HEK293 (cell line): ENCODE results near the gene BTBD16.
A peak's percentile ranks its signal among the peaks of the same experiment; 100 is the strongest.

Experiments used
- CTCF ChIA-PET: fragments of 350-600 bp; formaldehyde crosslinking; extraction: SDS; loops from one replicate; lab custom pipeline; 2021; ENCODE audit warnings: antibody characterized with exemption; lab: Yijun Ruan, JAX
- POLR2A ChIA-PET: fragments of 300-600 bp; formaldehyde crosslinking; extraction: SDS; loops from one replicate; lab custom pipeline; 2020; ENCODE audit warnings: antibody characterized with exemption, inconsistent platforms; lab: Yijun Ruan, JAX
- H3K27ac ChIP-seq: fragments of 200-500 bp; sonication (Bioruptor generic); 2 replicates; pipeline ENCODE4 v1.5.1; 2014; ENCODE audit warnings: low read depth, low read length, control low read depth, inconsistent platforms; ENCODE audit errors: extremely low read depth
- H3K36me3 ChIP-seq, 2 experiments: fragments of 200-500 bp in 1 of 2; sonication (Bioruptor generic) in 1 of 2; 1 replicate in 1 of 2; 2 replicates in 1 of 2; pipeline ENCODE4 v1.5.1; 2014 to 2017; ENCODE audit warnings: inconsistent platforms in 2 of 2, low read length in 2 of 2; ENCODE audit not compliant: control insufficient read depth in 2 of 2, insufficient read depth in 1 of 2
- H3K4me1 ChIP-seq: fragments of 200-500 bp; sonication (Bioruptor generic); 2 replicates; pipeline ENCODE4 v1.5.1; 2014; ENCODE audit warnings: mild to moderate bottlenecking, low read length, inconsistent platforms; ENCODE audit not compliant: control insufficient read depth, insufficient read depth
- H3K4me3 ChIP-seq: 2 replicates; pipeline ENCODE4 v1.5.1; 2011; ENCODE audit warnings: low read depth, mild to moderate bottlenecking, control low read depth, low read length, moderate library complexity
- H3K9me3 ChIP-seq: fragments of 200-500 bp; sonication (Bioruptor generic); 2 replicates; pipeline ENCODE4 v1.5.1; 2014; ENCODE audit warnings: low read depth, low read length, inconsistent platforms; ENCODE audit not compliant: control insufficient read depth, insufficient read depth
- HOXC10 ChIP-seq: sonication (generic); formaldehyde crosslinking; IDR thresholded peaks from 2 replicates; pipeline ENCODE4 v1.8.1; 2023; ENCODE audit warnings: mild to moderate bottlenecking, missing genetic modification reagents
- KLF16 ChIP-seq: fragments of 450-650 bp; formaldehyde crosslinking; IDR thresholded peaks from 2 replicates; pipeline ENCODE4 v1.5.1; 2017; ENCODE audit warnings: missing biosample characterization, missing genetic modification characterization
- ZBTB21 ChIP-seq: fragments of 450-650 bp; formaldehyde crosslinking; IDR thresholded peaks from 2 replicates; pipeline ENCODE4 v1.5.1; 2017; ENCODE audit warnings: missing biosample characterization, missing genetic modification characterization
- ZFP37 ChIP-seq: fragments of 450-650 bp; formaldehyde crosslinking; IDR thresholded peaks from 2 replicates; pipeline ENCODE4 v1.5.1; 2016; ENCODE audit warnings: missing biosample characterization, missing genetic modification characterization
- ZFP69B ChIP-seq: fragments of 450-650 bp; formaldehyde crosslinking; IDR thresholded peaks from 2 replicates; pipeline ENCODE4 v1.5.1; 2016; ENCODE audit warnings: missing biosample characterization, missing genetic modification characterization
- ZIC2 ChIP-seq: fragments of 450-650 bp; formaldehyde crosslinking; IDR thresholded peaks from 2 replicates; pipeline ENCODE4 v1.5.1; 2016; ENCODE audit warnings: missing biosample characterization, missing genetic modification characterization
- ZNF10 ChIP-seq: fragments of 450-650 bp; formaldehyde crosslinking; IDR thresholded peaks from 2 replicates; pipeline ENCODE4 v1.5.1; 2017; ENCODE audit warnings: missing biosample characterization, missing genetic modification characterization
- ZNF140 ChIP-seq: fragments of 450-650 bp; formaldehyde crosslinking; IDR thresholded peaks from 2 replicates; pipeline ENCODE4 v1.5.1; 2016; ENCODE audit warnings: missing biosample characterization, missing genetic modification characterization
- ZNF324 ChIP-seq: fragments of 450-650 bp; formaldehyde crosslinking; IDR thresholded peaks from 2 replicates; pipeline ENCODE4 v1.5.1; 2016; ENCODE audit warnings: missing biosample characterization, missing genetic modification characterization
- ZNF341 ChIP-seq: fragments of 450-650 bp; formaldehyde crosslinking; IDR thresholded peaks from 2 replicates; pipeline ENCODE4; 2016; ENCODE audit warnings: low read depth, missing biosample characterization, missing genetic modification characterization
- ZNF350 ChIP-seq: fragments of 450-650 bp; formaldehyde crosslinking; IDR thresholded peaks from 2 replicates; pipeline ENCODE4 v1.5.0; 2017; ENCODE audit warnings: missing biosample characterization, mild to moderate bottlenecking, missing genetic modification characterization
- ZNF394 ChIP-seq: fragments of 450-650 bp; formaldehyde crosslinking; IDR thresholded peaks from 2 replicates; pipeline ENCODE4 v1.5.1; 2016; ENCODE audit warnings: missing biosample characterization, missing genetic modification characterization, mild to moderate bottlenecking, moderate library complexity, borderline replicate concordance
- ZNF514 ChIP-seq: fragments of 450-650 bp; formaldehyde crosslinking; IDR thresholded peaks from 2 replicates; pipeline ENCODE4 v1.5.1; 2016; ENCODE audit warnings: missing biosample characterization, missing genetic modification characterization
- ZNF521 ChIP-seq: fragments of 450-650 bp; formaldehyde crosslinking; IDR thresholded peaks from 2 replicates; pipeline ENCODE4 v1.5.1; 2017; ENCODE audit warnings: missing biosample characterization, mild to moderate bottlenecking, missing genetic modification characterization
- ZNF560 ChIP-seq: fragments of 450-650 bp; formaldehyde crosslinking; IDR thresholded peaks from 2 replicates; pipeline ENCODE4 v1.5.1; 2017; ENCODE audit warnings: missing biosample characterization, missing genetic modification characterization, borderline replicate concordance
- ZNF596 ChIP-seq: fragments of 450-650 bp; IDR thresholded peaks from 2 replicates; pipeline ENCODE4 v1.5.0; 2018; ENCODE audit warnings: missing biosample characterization, mild to moderate bottlenecking, missing genetic modification characterization, moderate library complexity
- ZNF623 ChIP-seq: fragments of 450-650 bp; formaldehyde crosslinking; IDR thresholded peaks from 2 replicates; pipeline ENCODE4 v1.5.1; 2016; ENCODE audit warnings: missing biosample characterization, missing genetic modification characterization
- ZNF629 ChIP-seq: fragments of 450-650 bp; formaldehyde crosslinking; IDR thresholded peaks from 2 replicates; pipeline ENCODE4 v1.5.1; 2017; ENCODE audit warnings: missing biosample characterization, missing genetic modification characterization
- ZNF830 ChIP-seq: fragments of 450-650 bp; IDR thresholded peaks from 2 replicates; pipeline ENCODE4 v1.5.0; 2018; ENCODE audit warnings: missing biosample characterization, missing genetic modification characterization, low read depth, mild to moderate bottlenecking, moderate library complexity
- ZSCAN30 ChIP-seq: fragments of 450-650 bp; IDR thresholded peaks from 2 replicates; pipeline ENCODE4 v1.5.1; 2018; ENCODE audit warnings: missing biosample characterization, mild to moderate bottlenecking, missing genetic modification characterization, moderate library complexity
- TF ChIP-seq, protein P1 (sequence below): fragments of 450-650 bp; formaldehyde crosslinking; IDR thresholded peaks from 2 replicates; pipeline ENCODE4 v1.5.1; 2016; ENCODE audit warnings: missing biosample characterization, missing genetic modification characterization
- TF ChIP-seq, protein P2 (sequence below): fragments of 450-650 bp; formaldehyde crosslinking; IDR thresholded peaks from 2 replicates; pipeline ENCODE4 v1.5.1; 2016; ENCODE audit warnings: missing biosample characterization, missing genetic modification characterization
- TF ChIP-seq, protein P3 (sequence below): fragments of 450-650 bp; IDR thresholded peaks from 2 replicates; pipeline ENCODE4 v1.5.1; 2018; ENCODE audit warnings: missing biosample characterization, missing genetic modification characterization
- TF ChIP-seq, protein P4 (sequence below): fragments of 450-650 bp; formaldehyde crosslinking; IDR thresholded peaks from 2 replicates; pipeline ENCODE4 v1.5.1; 2016; ENCODE audit warnings: missing biosample characterization, missing genetic modification characterization
- TF ChIP-seq, protein P5 (sequence below): fragments of 450-650 bp; formaldehyde crosslinking; IDR thresholded peaks from 2 replicates; pipeline ENCODE4; 2016; ENCODE audit warnings: missing biosample characterization, missing genetic modification characterization

The BTBD16 gene

DNA sequence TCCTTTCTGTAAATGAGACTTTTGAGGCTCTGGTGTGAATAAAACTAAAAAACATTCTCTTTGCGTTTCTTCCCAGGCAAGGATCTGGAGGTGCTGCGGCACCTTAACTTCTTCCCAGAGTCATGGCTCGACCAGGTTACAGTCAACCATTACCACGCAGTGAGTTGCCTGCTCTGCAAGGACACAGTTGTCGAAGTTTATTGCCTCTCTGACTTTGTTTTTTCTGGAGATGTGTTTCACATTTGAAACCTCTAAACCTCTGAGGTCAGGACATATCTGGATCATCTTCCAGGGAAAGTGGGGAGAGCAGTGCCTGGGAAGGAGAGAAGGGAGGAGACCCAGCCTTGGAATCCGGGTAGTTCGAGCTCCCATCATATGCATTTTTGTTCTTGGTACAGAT, 60.0 kb downstream of the BTBD16 start:
- H3K4me3 ChIP-seq: no peak overlapping the region
- CTCF ChIA-PET: interaction anchor here (1.4 kb wide), 1 partner anchor 12 kb away, joined by 9 read pairs; no protein-coding TSS in a partner anchor
- POLR2A ChIA-PET: no interaction called here
- TF ChIP-seq ZNF10 (no peak), ZNF629 (tag by site-specific recombination) (no peak), ZIC2 (tag by site-specific recombination) (no peak), KLF16 (tag by site-specific recombination) (no peak), ZNF394 (no peak), ZNF521 (no peak), ZSCAN30 (tag by site-specific recombination) (no peak), ZNF341 (tag by site-specific recombination) (no peak), ZNF560 (tag by site-specific recombination) (no peak), ZNF623 (tag by site-specific recombination) (no peak), ZNF350 (tag by site-specific recombination) (no peak), ZNF596 (tag by site-specific recombination) (no peak)
- TF ChIP-seq, protein P1, sequence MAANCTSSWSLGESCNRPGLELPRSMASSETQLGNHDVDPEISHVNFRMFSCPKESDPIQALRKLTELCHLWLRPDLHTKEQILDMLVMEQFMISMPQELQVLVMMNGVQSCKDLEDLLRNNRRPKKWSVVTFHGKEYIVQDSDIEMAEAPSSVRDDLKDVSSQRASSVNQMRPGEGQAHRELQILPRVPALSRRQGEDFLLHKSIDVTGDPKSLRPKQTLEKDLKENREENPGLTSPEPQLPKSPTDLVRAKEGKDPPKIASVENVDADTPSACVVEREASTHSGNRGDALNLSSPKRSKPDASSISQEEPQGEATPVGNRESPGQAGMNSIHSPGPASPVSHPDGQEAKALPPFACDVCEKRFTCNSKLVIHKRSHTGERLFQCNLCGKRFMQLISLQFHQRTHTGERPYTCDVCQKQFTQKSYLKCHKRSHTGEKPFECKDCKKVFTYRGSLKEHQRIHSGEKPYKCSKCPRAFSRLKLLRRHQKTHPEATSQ (tag by site-specific recombination): no peak
- TF ChIP-seq, protein P2, sequence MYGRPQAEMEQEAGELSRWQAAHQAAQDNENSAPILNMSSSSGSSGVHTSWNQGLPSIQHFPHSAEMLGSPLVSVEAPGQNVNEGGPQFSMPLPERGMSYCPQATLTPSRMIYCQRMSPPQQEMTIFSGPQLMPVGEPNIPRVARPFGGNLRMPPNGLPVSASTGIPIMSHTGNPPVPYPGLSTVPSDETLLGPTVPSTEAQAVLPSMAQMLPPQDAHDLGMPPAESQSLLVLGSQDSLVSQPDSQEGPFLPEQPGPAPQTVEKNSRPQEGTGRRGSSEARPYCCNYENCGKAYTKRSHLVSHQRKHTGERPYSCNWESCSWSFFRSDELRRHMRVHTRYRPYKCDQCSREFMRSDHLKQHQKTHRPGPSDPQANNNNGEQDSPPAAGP (tag by site-specific recombination): no peak
- H3K4me1 ChIP-seq: no peaks in the 10 kb centered on the region
- H3K36me3 ChIP-seq: no peaks in the 10 kb centered on the region
- no peak overlapping the region for H3K27ac ChIP-seq
- no peaks in the 10 kb centered on the region for H3K9me3 ChIP-seq

DNA sequence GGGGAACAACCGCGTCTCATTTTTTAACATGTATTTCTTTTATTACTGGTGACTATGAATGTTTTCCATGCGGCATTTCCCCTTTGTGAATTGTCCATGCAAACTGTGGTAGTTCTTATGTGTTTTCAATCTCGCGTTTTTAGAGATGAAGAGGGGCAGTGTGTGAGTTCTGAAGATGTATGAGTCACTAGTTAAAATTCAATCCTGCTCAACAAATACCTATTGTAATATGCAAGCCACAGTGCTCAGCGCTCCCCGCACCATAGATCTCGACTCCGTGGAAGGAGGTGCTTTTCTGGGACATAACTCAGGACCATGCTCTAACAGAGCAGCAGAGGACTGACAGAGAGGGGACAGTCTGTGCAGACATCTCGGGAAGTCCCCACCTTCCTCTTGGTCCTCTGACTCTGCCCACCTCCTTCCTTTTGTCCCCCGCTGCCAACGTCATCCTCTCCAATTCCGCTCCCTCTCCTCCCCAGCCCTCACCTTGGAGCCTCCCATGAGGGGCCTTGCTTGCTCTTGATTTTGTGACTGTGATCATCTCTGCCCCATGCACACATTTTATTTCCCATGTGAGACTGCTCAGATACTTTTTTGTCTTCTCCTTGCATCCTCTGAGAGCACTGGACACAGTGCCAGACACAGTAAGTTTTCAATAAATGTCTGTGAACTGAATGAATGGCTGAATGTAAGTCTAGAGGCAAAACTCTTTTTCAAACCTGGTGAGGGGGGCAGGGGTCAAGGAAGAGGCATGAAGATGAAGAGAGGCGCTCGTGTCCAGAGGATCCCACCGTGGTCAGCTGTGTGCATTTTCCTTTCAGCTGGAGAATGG, 60.7 kb downstream of the BTBD16 start:
- H3K36me3 ChIP-seq: no peaks in the 10 kb centered on the region
- no peaks in the 10 kb centered on the region for H3K9me3 ChIP-seq
- no peak overlapping the region for H3K27ac ChIP-seq
- no peak overlapping the region for H3K4me3 ChIP-seq
- TF ChIP-seq HOXC10 (CRISPR knock-in tag): no peak
- TF ChIP-seq ZNF140: peak; percentile 68; the same call in 1 of the 2 replicates
- POLR2A ChIA-PET: no interaction called here
- CTCF ChIA-PET: interaction anchor here (1.4 kb wide), 1 partner anchor 11 kb away, joined by 9 read pairs; no protein-coding TSS in a partner anchor
- H3K4me1 ChIP-seq: no peaks in the 10 kb centered on the region

DNA sequence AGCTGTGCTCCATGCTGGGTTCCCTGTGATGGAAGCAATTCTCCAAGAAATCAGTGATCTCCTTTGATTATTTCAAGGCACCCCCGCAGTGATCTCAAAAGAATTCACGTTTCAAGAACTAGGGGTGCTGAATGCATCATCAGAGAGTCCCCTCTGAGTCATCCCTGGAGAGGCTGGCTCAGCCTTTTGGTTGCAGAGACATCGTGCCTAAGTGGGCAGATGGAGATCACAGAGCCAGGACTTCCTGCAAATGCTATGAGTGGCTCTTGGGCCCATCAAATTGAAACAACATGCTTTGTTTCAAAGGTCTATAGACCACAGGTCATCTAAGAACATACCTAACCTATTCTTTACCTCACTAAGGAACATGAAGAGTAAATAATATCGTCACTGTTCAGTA, 61.9 kb downstream of the BTBD16 start:
- POLR2A ChIA-PET: no interaction called here
- Histone ChIP-seq H3K4me3 (no peak overlapping the region), H3K9me3 (no peaks in the 10 kb centered on the region), H3K36me3 (no peaks in the 10 kb centered on the region), H3K27ac (no peak overlapping the region), H3K4me1 (no peaks in the 10 kb centered on the region)
- CTCF ChIA-PET: interaction anchor here (0.6 to 1.4 kb wide), 4 partner anchors 10 to 102 kb away, joined by 3 to 4 read pairs (median 4); no protein-coding TSS in a partner anchor
- TF ChIP-seq ZFP37 (tag by site-specific recombination): no peak
- TF ChIP-seq ZFP69B: no peak
- no peak for TF ChIP-seq ZBTB21 (tag by site-specific recombination)
- no peak for TF ChIP-seq ZNF514 (tag by site-specific recombination)
- TF ChIP-seq ZNF324: no peak
- TF ChIP-seq, protein P3, sequence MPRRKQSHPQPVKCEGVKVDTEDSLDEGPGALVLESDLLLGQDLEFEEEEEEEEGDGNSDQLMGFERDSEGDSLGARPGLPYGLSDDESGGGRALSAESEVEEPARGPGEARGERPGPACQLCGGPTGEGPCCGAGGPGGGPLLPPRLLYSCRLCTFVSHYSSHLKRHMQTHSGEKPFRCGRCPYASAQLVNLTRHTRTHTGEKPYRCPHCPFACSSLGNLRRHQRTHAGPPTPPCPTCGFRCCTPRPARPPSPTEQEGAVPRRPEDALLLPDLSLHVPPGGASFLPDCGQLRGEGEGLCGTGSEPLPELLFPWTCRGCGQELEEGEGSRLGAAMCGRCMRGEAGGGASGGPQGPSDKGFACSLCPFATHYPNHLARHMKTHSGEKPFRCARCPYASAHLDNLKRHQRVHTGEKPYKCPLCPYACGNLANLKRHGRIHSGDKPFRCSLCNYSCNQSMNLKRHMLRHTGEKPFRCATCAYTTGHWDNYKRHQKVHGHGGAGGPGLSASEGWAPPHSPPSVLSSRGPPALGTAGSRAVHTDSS (tag by site-specific recombination): no peak
- TF ChIP-seq, protein P4, sequence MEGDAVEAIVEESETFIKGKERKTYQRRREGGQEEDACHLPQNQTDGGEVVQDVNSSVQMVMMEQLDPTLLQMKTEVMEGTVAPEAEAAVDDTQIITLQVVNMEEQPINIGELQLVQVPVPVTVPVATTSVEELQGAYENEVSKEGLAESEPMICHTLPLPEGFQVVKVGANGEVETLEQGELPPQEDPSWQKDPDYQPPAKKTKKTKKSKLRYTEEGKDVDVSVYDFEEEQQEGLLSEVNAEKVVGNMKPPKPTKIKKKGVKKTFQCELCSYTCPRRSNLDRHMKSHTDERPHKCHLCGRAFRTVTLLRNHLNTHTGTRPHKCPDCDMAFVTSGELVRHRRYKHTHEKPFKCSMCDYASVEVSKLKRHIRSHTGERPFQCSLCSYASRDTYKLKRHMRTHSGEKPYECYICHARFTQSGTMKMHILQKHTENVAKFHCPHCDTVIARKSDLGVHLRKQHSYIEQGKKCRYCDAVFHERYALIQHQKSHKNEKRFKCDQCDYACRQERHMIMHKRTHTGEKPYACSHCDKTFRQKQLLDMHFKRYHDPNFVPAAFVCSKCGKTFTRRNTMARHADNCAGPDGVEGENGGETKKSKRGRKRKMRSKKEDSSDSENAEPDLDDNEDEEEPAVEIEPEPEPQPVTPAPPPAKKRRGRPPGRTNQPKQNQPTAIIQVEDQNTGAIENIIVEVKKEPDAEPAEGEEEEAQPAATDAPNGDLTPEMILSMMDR (tag by site-specific recombination): no peak
- TF ChIP-seq, protein P5, sequence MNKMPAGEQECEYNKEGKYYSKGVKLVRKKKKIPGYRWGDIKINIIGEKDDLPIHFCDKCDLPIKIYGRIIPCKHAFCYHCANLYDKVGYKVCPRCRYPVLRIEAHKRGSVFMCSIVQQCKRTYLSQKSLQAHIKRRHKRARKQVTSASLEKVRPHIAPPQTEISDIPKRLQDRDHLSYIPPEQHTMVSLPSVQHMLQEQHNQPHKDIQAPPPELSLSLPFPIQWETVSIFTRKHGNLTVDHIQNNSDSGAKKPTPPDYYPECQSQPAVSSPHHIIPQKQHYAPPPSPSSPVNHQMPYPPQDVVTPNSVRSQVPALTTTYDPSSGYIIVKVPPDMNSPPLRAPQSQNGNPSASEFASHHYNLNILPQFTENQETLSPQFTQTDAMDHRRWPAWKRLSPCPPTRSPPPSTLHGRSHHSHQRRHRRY: no peak
- TF ChIP-seq ZNF830 (tag by site-specific recombination): no peak
